B cell (primary cell): ENCODE data around the gene USP53.

Experiments used
- CTCF ChIP-seq: fragments of 200-600 bp; IDR thresholded peaks from one replicate; pipeline ENCODE4 v1.8.0; 2022; ENCODE audit warnings: antibody characterized with exemption, mild to moderate bottlenecking
- EZH2 ChIP-seq: IDR thresholded peaks from 2 replicates; pipeline ENCODE4 v1.6.1; 2012; ENCODE audit warnings: borderline replicate concordance, low read depth, mild to moderate bottlenecking, moderate library complexity, low read length; ENCODE audit not compliant: insufficient read depth, poor library complexity, severe bottlenecking

- no peak for TF ChIP-seq CTCF
- TF ChIP-seq EZH2: no peak
Measured at GRCh38 chr4:119302073-119302832, 89.7 kb downstream of the USP53 start.
